GM23338 (cell line): ENCODE measurements around the gene NIPSNAP2. TPM values are rescaled to one million over a fixed set of nuclear protein-coding genes. Genes with fewer than 3 reads are reported as not detected.
A peak's percentile ranks its signal among the peaks of the same experiment; 100 is the strongest.

Source experiments
- ATAC-seq: fragments of 200-7000 bp; cut with Tn5 transposase; 3 replicates; pipeline ENCODE4 v1.9.1; 2020
- DNase-seq: peaks from one replicate; pipeline ENCODE4 v3.0.0-alpha.2; 2015; ENCODE audit warnings: low spot score
- H2AFZ ChIP-seq: fragments of 200-600 bp; sonication (generic); 2 replicates; pipeline ENCODE4 v1.8.0; 2016; ENCODE audit warnings: antibody characterized with exemption, mild to moderate bottlenecking, moderate library complexity
- H3F3A ChIP-seq: fragments of 200-600 bp; sonication (generic); replicated peaks from 2 replicates; pipeline ENCODE4 v1.8.0; 2017; ENCODE audit warnings: antibody characterized with exemption, mixed run types, low read depth
- H3K27ac ChIP-seq: fragments of 200-600 bp; sonication (generic); 2 replicates; pipeline ENCODE4 v1.6.1; 2016; ENCODE audit warnings: low read depth
- H3K27me3 ChIP-seq: fragments of 200-600 bp; sonication (generic); 2 replicates; pipeline ENCODE4 v1.8.0; 2016; ENCODE audit warnings: mild to moderate bottlenecking, mixed run types, moderate library complexity; ENCODE audit not compliant: insufficient read depth
- H3K36me3 ChIP-seq: fragments of 200-600 bp; sonication (generic); 2 replicates; pipeline ENCODE4 v1.8.0; 2016; ENCODE audit warnings: mild to moderate bottlenecking; ENCODE audit not compliant: insufficient read depth
- H3K4me1 ChIP-seq: fragments of 200-600 bp; sonication (generic); 2 replicates; pipeline ENCODE4 v1.8.0; 2016; ENCODE audit warnings: mild to moderate bottlenecking, moderate library complexity; ENCODE audit not compliant: insufficient read depth
- H3K4me2 ChIP-seq: fragments of 200-600 bp; sonication (generic); 2 replicates; pipeline ENCODE4 v1.7.1; 2017; ENCODE audit warnings: mixed run types
- H3K4me3 ChIP-seq: fragments of 200-600 bp; sonication (generic); 2 replicates; pipeline ENCODE4 v1.6.1; 2016; ENCODE audit warnings: mixed run types
- H3K79me2 ChIP-seq: fragments of 200-600 bp; sonication (generic); replicated peaks from 2 replicates; pipeline ENCODE4 v1.8.0; 2017; ENCODE audit warnings: mild to moderate bottlenecking; ENCODE audit not compliant: insufficient read depth
- H3K9me2 ChIP-seq: fragments of 200-600 bp; sonication (generic); 2 replicates; pipeline ENCODE4 v1.8.0; 2017; ENCODE audit not compliant: insufficient read depth
- H4K20me1 ChIP-seq: fragments of 200-600 bp; sonication (generic); replicated peaks from 2 replicates; pipeline ENCODE4 v1.8.0; 2017; ENCODE audit warnings: mild to moderate bottlenecking; ENCODE audit not compliant: insufficient read depth
- H3K27ac Mint-ChIP-seq: 2 replicates; pipeline ENCODE4 v1.8.0; 2020; ENCODE audit warnings: inconsistent platforms, mild to moderate bottlenecking, moderate library complexity, mixed read lengths
- H3K27me3 Mint-ChIP-seq: 3 replicates; pipeline ENCODE4 v1.8.0; 2022; ENCODE audit warnings: low read depth, mild to moderate bottlenecking, moderate library complexity, mixed read lengths, inconsistent platforms; ENCODE audit not compliant: insufficient read depth, poor library complexity
- H3K36me3 Mint-ChIP-seq: 3 replicates; pipeline ENCODE4 v1.8.0; 2021; ENCODE audit warnings: low read depth, mild to moderate bottlenecking, inconsistent platforms, moderate library complexity, mixed read lengths
- H3K4me1 Mint-ChIP-seq: 3 replicates; pipeline ENCODE4 v1.8.0; 2020; ENCODE audit warnings: mild to moderate bottlenecking, inconsistent platforms, mixed read lengths
- H3K4me3 Mint-ChIP-seq: 3 replicates; pipeline ENCODE4 v1.8.0; 2021; ENCODE audit warnings: moderate library complexity, mild to moderate bottlenecking, inconsistent platforms, mixed read lengths
- H3K9me3 Mint-ChIP-seq: 3 replicates; pipeline ENCODE4 v1.8.0; 2020; ENCODE audit warnings: moderate library complexity, mild to moderate bottlenecking, inconsistent platforms, mixed read lengths
- CREB1 ChIP-seq: fragments of 250-450 bp; sonication (Bioruptor Pico); IDR thresholded peaks from 2 replicates; pipeline ENCODE4 v1.5.0; 2020; ENCODE audit warnings: low read depth, mild to moderate bottlenecking, moderate library complexity
- EZH2 ChIP-seq: fragments of 200-600 bp; sonication (generic); IDR thresholded peaks from one replicate; pipeline ENCODE4 v1.8.0; 2017; ENCODE audit warnings: antibody characterized with exemption, mild to moderate bottlenecking, low read depth; ENCODE audit not compliant: unreplicated experiment
- EZH2phosphoT487 ChIP-seq: fragments of 200-600 bp; sonication (generic); IDR thresholded peaks from one replicate; pipeline ENCODE4 v1.8.1; 2018; ENCODE audit warnings: antibody characterized with exemption; ENCODE audit not compliant: unreplicated experiment
- JUNB ChIP-seq: IDR thresholded peaks from one replicate; pipeline ENCODE4 v1.6.1; 2016; ENCODE audit warnings: antibody characterized with exemption; ENCODE audit not compliant: unreplicated experiment
- NANOG ChIP-seq: IDR thresholded peaks from 2 replicates; pipeline ENCODE4 v1.6.1; 2016; ENCODE audit warnings: antibody characterized with exemption, borderline replicate concordance
- POLR2AphosphoS5 ChIP-seq: IDR thresholded peaks from 2 replicates; pipeline ENCODE4 v1.6.1; 2016; ENCODE audit warnings: antibody characterized with exemption, low read depth
- STAT1 ChIP-seq: IDR thresholded peaks from one replicate; pipeline ENCODE4 v1.6.1; 2016; ENCODE audit warnings: antibody characterized with exemption; ENCODE audit not compliant: unreplicated experiment
- ZNF114 ChIP-seq: fragments of 250-450 bp; sonication (Bioruptor Pico); IDR thresholded peaks from 2 replicates; pipeline ENCODE4 v1.5.0; 2020; ENCODE audit warnings: mild to moderate bottlenecking, moderate library complexity
- ZNF331 ChIP-seq: fragments of 250-450 bp; sonication (Bioruptor Pico); IDR thresholded peaks from 2 replicates; pipeline ENCODE4 v1.5.0; 2020; ENCODE audit warnings: low read depth, mild to moderate bottlenecking, moderate library complexity
- polyA plus RNA-seq: library from polyadenylated mRNA; unstranded; fragments of >200 nt; fragmentation: Nextera tagmentation; extraction: Ambion mirVana; gene quantifications from 2 replicates; pipeline ENCODE4 v1.2.1, GENCODE V29; 2016
- total RNA-seq: library from RNA; depleted of rRNA; stranded (reverse); fragments of >200 nt; shearing (Covaris generic); gene quantifications from 2 replicates; pipeline ENCODE4 v1.2.3, GENCODE V29; 2014
- TF ChIP-seq, protein P1 (sequence below): fragments of 250-450 bp; sonication (Bioruptor Pico); IDR thresholded peaks from 2 replicates; pipeline ENCODE4 v1.5.0; 2020; ENCODE audit warnings: mild to moderate bottlenecking, moderate library complexity
- TF ChIP-seq, protein P2 (sequence below): IDR thresholded peaks from one replicate; pipeline ENCODE4 v1.6.1; 2018; ENCODE audit warnings: antibody characterized with exemption; ENCODE audit not compliant: unreplicated experiment

NIPSNAP2 gene
- total and polyA plus RNA-seq, 2 experiments from 2014 or later: 29.8 to 30.5 TPM

DNA sequence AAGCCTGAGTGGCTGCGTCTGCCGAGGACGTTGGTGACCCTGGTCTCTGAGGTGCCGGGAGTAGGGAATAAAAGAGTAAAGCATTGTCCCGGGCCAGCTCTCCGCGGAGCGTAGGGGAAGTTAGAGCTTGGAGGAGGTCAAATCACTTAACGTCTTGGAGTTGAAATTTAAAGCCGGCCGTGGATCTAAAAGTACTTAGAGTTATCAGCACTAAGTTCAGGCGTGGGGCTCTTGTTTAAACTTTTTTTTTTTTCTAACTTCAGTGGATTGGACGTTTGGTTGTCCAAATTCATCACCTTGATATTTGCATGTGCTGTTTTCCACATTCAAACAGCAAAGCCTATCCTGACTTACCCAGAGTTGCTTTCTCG lies 700 bp downstream of the NIPSNAP2 start:
- Mint-ChIP-seq H3K4me3 (peak overlapping the region; percentile 92), H3K27me3 (peaks cover 22% of the 10 kb centered on the region), H3K27ac (peak overlapping the region; percentile 91), H3K4me1 (peaks cover 11% of the 10 kb centered on the region; the same call in 2 of the 3 replicates), H3K9me3 (no peaks in the 10 kb centered on the region; the same call in 1 of the 3 replicates), H3K36me3 (peaks cover 10% of the 10 kb centered on the region)
- Histone ChIP-seq H3K79me2 (peaks cover 29% of the 10 kb centered on the region), H3K9me2 (no peaks in the 10 kb centered on the region), H3F3A (0 out of 2 replicates have a peak, but pooled peaks cover 3% of the 10 kb centered on the region), H2AFZ (peak overlapping the region; percentile 91; the same call in 1 of the 2 replicates), H3K36me3 (no peaks in the 10 kb centered on the region; the same call in 1 of the 2 replicates), H3K27ac (peak overlapping the region; percentile 46; the same call in 1 of the 2 replicates), H3K27me3 (peaks cover 13% of the 10 kb centered on the region), H3K4me2 (peak overlapping the region; percentile 95), H3K4me1 (no peaks in the 10 kb centered on the region), H3K4me3 (peak overlapping the region; percentile 69), H4K20me1 (no peaks in the 10 kb centered on the region; the same call in 1 of the 2 replicates)
- no peak for DNase-seq
- no peak for TF ChIP-seq STAT1
- no peak for TF ChIP-seq POLR2AphosphoS5
- no peak for TF ChIP-seq ZNF331 (CRISPR knock-in tag)
- TF ChIP-seq EZH2: no peak
- TF ChIP-seq NANOG: no peak
- no peak for TF ChIP-seq ZNF114
- no peak for ATAC-seq

DNA sequence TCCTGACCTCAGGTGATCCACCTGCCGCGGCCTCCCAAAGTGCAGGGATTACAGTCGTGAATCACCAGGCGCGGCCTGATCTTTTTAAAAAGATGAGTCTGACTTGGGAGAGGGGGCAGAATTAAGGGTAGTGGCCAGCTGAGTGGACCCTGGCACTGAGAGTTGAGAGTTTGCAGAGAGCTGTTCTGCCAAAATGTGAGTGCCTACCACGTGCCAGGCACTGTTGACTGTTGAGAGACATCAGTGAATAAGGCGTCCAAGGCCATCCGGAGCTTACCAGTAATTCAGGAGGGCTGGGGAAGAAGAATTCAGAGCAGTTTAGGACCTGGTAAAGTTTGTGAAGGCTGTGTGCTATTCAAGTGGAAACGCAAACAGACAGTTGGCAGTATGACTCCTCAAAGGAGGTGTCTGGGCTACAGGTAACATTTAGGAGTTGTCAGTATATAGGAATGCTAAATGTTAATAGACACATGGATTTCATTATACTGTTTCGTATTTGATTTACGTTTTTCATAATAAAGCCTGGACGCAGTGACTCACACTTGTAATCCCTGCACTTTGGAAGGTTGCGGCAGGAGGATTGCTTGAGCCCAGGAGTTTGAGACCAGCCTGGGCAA lies 1.5 kb downstream of the NIPSNAP2 start:
- no peak for ATAC-seq
- H3K27ac ChIP-seq: no peak overlapping the region
- TF ChIP-seq STAT1 (no peak), JUNB (no peak), ZNF331 (CRISPR knock-in tag) (no peak), POLR2AphosphoS5 (no peak), EZH2 (no peak), CREB1 (no peak), EZH2phosphoT487 (no peak)
- TF ChIP-seq, protein P1, sequence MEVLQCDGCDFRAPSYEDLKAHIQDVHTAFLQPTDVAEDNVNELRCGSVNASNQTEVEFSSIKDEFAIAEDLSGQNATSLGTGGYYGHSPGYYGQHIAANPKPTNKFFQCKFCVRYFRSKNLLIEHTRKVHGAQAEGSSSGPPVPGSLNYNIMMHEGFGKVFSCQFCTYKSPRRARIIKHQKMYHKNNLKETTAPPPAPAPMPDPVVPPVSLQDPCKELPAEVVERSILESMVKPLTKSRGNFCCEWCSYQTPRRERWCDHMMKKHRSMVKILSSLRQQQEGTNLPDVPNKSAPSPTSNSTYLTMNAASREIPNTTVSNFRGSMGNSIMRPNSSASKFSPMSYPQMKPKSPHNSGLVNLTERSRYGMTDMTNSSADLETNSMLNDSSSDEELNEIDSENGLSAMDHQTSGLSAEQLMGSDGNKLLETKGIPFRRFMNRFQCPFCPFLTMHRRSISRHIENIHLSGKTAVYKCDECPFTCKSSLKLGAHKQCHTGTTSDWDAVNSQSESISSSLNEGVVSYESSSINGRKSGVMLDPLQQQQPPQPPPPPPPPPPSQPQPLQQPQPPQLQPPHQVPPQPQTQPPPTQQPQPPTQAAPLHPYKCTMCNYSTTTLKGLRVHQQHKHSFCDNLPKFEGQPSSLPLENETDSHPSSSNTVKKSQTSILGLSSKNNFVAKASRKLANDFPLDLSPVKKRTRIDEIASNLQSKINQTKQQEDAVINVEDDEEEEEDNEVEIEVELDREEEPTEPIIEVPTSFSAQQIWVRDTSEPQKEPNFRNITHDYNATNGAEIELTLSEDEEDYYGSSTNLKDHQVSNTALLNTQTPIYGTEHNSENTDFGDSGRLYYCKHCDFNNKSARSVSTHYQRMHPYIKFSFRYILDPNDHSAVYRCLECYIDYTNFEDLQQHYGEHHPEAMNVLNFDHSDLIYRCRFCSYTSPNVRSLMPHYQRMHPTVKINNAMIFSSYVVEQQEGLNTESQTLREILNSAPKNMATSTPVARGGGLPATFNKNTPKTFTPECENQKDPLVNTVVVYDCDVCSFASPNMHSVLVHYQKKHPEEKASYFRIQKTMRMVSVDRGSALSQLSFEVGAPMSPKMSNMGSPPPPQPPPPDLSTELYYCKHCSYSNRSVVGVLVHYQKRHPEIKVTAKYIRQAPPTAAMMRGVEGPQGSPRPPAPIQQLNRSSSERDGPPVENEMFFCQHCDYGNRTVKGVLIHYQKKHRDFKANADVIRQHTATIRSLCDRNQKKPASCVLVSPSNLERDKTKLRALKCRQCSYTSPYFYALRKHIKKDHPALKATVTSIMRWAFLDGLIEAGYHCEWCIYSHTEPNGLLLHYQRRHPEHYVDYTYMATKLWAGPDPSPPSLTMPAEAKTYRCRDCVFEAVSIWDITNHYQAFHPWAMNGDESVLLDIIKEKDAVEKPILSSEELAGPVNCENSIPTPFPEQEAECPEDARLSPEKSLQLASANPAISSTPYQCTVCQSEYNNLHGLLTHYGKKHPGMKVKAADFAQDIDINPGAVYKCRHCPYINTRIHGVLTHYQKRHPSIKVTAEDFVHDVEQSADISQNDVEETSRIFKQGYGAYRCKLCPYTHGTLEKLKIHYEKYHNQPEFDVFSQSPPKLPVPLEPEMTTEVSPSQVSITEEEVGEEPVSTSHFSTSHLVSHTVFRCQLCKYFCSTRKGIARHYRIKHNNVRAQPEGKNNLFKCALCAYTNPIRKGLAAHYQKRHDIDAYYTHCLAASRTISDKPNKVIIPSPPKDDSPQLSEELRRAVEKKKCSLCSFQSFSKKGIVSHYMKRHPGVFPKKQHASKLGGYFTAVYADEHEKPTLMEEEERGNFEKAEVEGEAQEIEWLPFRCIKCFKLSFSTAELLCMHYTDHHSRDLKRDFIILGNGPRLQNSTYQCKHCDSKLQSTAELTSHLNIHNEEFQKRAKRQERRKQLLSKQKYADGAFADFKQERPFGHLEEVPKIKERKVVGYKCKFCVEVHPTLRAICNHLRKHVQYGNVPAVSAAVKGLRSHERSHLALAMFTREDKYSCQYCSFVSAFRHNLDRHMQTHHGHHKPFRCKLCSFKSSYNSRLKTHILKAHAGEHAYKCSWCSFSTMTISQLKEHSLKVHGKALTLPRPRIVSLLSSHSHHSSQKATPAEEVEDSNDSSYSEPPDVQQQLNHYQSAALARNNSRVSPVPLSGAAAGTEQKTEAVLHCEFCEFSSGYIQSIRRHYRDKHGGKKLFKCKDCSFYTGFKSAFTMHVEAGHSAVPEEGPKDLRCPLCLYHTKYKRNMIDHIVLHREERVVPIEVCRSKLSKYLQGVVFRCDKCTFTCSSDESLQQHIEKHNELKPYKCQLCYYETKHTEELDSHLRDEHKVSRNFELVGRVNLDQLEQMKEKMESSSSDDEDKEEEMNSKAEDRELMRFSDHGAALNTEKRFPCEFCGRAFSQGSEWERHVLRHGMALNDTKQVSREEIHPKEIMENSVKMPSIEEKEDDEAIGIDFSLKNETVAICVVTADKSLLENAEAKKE (CRISPR knock-in tag): no peak
- TF ChIP-seq, protein P2, sequence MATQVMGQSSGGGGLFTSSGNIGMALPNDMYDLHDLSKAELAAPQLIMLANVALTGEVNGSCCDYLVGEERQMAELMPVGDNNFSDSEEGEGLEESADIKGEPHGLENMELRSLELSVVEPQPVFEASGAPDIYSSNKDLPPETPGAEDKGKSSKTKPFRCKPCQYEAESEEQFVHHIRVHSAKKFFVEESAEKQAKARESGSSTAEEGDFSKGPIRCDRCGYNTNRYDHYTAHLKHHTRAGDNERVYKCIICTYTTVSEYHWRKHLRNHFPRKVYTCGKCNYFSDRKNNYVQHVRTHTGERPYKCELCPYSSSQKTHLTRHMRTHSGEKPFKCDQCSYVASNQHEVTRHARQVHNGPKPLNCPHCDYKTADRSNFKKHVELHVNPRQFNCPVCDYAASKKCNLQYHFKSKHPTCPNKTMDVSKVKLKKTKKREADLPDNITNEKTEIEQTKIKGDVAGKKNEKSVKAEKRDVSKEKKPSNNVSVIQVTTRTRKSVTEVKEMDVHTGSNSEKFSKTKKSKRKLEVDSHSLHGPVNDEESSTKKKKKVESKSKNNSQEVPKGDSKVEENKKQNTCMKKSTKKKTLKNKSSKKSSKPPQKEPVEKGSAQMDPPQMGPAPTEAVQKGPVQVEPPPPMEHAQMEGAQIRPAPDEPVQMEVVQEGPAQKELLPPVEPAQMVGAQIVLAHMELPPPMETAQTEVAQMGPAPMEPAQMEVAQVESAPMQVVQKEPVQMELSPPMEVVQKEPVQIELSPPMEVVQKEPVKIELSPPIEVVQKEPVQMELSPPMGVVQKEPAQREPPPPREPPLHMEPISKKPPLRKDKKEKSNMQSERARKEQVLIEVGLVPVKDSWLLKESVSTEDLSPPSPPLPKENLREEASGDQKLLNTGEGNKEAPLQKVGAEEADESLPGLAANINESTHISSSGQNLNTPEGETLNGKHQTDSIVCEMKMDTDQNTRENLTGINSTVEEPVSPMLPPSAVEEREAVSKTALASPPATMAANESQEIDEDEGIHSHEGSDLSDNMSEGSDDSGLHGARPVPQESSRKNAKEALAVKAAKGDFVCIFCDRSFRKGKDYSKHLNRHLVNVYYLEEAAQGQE: no peak

More for the DNA sequence above, 1.5 kb downstream of the NIPSNAP2 start:
- H2AFZ ChIP-seq: no peak overlapping the region
- Mint-ChIP-seq H3K4me1 (peaks cover 14% of the 10 kb centered on the region; the same call in 2 of the 3 replicates), H3K27ac (no peak overlapping the region; the same call in 1 of the 2 replicates), H3K9me3 (no peaks in the 10 kb centered on the region; the same call in 1 of the 3 replicates), H3K36me3 (peaks cover 10% of the 10 kb centered on the region), H3K4me3 (peak overlapping the region; percentile 92), H3K27me3 (peaks cover 22% of the 10 kb centered on the region)
- peak overlapping the region; percentile 69 for H3K4me3 ChIP-seq
- no peaks in the 10 kb centered on the region for H3K9me2 ChIP-seq
- DNase-seq: no peak
- peaks cover 31% of the 10 kb centered on the region for H3K79me2 ChIP-seq
- H3K4me1 ChIP-seq: no peaks in the 10 kb centered on the region
- H4K20me1 ChIP-seq: no peaks in the 10 kb centered on the region; the same call in none of the 2 replicates
- peak overlapping the region; percentile 95 for H3K4me2 ChIP-seq
- H3K27me3 ChIP-seq: peaks cover 13% of the 10 kb centered on the region
- H3F3A ChIP-seq: 0 out of 2 replicates have a peak, but pooled peaks cover 3% of the 10 kb centered on the region
- H3K36me3 ChIP-seq: no peaks in the 10 kb centered on the region; the same call in 1 of the 2 replicates
